Measurements from ENCODE around the gene MTA3. TPM values are rescaled to one million over a fixed set of nuclear protein-coding genes. Genes with fewer than 3 reads are reported as not detected.
"Not testable (repeated sequence)": the region's sequence is repeated elsewhere in the genome, so short reads cannot be mapped to it uniquely, and the experiment has no call there.

MTA3 gene
- total RNA-seq, 1 donor from 2014 or later = 31.7 TPM

- Mint-ChIP-seq H3K4me1 (no peaks in the 10 kb centered on the region), H3K27me3 (no peaks in the 10 kb centered on the region), H3K27ac (no peak overlapping the region), H3K9me3 (no peaks in the 10 kb centered on the region), H3K4me3 (no peak overlapping the region), H3K36me3 (ENCODE audit: low read depth) (no peaks in the 10 kb centered on the region)
- intact Hi-C loops (cut with micrococcal nuclease) = no loop called here
- DNase-seq = no peak
Observed at GRCh38 chr2:42556315-42556890, 12.0 kb upstream of the MTA3 start.

DNA sequence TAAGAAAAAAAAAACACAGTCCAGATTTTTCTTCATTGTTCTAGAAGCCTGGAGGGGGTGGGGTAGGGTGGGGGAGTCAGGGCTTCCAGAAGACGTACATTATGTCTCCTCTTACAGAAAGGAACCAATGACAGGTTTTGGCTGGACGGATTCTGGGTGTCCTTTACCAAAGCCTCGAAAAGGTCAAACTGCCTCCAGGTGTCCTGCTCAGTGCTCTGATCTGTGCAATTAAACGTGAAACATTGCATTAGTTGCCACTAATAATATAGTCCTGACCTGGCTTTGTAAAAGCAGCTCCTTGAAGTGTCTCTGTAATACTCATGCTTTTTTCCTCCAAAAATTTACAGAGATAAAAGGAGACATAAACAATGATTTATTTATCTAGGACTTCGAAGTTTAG lies 11.1 kb upstream of the MTA3 start:
- DNase-seq = no peak
- Mint-ChIP-seq H3K9me3 (no peaks in the 10 kb centered on the region), H3K4me3 (no peak overlapping the region), H3K27ac (no peak overlapping the region), H3K4me1 (no peaks in the 10 kb centered on the region), H3K36me3 (ENCODE audit: low read depth) (no peaks in the 10 kb centered on the region), H3K27me3 (no peaks in the 10 kb centered on the region)
- intact Hi-C loops (cut with micrococcal nuclease) = no loop called here

GRCh38 chr2:42558827-42559226 lies 9.6 kb upstream of the MTA3 start:
- Mint-ChIP-seq H3K4me1 (no peaks in the 10 kb centered on the region), H3K27ac (no peak overlapping the region), H3K36me3 (ENCODE audit: low read depth) (no peaks in the 10 kb centered on the region), H3K27me3 (peaks cover 4% of the 10 kb centered on the region), H3K9me3 (no peaks in the 10 kb centered on the region), H3K4me3 (no peak overlapping the region)
- intact Hi-C loops (cut with micrococcal nuclease) = no loop called here
- no peak for DNase-seq

DNA sequence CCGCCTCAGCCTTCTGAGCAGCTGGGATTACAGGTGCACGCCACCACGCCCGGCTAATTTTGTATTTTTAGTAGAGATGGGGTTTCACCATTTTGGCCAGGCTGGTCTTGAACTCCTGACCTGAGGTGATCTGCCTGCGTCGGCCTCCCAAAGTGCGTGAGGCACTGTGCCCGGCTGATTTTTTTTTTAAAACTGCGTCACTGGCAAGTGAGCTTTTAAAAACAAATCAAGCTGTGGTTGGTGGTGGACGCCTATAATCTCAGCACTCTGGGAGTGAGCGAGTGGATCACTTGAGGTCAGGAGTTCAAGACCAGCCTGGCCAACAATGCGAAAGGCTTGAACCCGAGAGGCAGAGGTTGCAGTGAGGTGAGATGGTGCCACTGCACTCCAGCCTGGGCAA lies 8.3 kb upstream of the MTA3 start:
- H3K4me1 Mint-ChIP-seq; H3K27ac Mint-ChIP-seq; intact Hi-C loops (cut with micrococcal nuclease); H3K36me3 Mint-ChIP-seq (ENCODE audit: low read depth); H3K9me3 Mint-ChIP-seq; DNase-seq; H3K27me3 Mint-ChIP-seq; H3K4me3 Mint-ChIP-seq: not testable (repeated sequence)

- Mint-ChIP-seq H3K27ac (no peak overlapping the region), H3K27me3 (peaks cover 4% of the 10 kb centered on the region), H3K4me3 (no peak overlapping the region)
Observed at GRCh38 chr2:42560899-42561298, 7.5 kb upstream of the MTA3 start.

DNA sequence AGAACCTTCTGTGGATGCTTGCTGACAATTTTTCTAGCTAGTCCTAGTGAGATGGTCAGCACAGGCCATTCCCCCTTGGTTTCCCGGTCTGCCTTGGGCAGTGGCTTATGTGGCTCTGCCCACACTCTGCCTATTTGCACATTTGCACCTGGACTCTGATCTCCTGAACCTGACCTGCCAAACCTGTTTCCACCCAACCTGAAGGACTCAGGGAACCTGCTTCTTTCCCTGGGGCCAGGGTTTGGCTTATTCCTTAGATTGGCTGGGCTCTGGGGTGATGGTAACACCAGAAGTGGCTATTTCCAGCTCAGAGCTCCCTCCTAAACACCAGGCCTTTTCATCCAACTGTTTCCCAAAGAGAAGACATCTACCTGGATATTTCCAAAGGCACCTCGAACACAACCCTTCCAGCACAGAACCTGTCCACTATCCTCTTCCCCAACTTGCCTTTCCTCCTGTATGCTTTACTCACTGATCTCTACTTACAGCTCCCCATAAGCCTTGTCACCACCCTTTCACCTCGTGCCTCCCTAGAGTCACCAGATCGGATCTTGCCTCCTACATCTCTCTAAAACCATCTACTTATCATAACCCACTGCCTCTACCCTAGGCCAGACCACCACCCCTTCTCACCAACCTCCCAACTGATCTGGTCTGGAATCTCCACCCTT lies 5.8 kb upstream of the MTA3 start:
- intact Hi-C loops (cut with micrococcal nuclease) = no loop called here
- Mint-ChIP-seq H3K4me1 (peaks cover 14% of the 10 kb centered on the region), H3K9me3 (no peaks in the 10 kb centered on the region), H3K27me3 (peaks cover 4% of the 10 kb centered on the region), H3K27ac (no peak overlapping the region), H3K4me3 (no peak overlapping the region), H3K36me3 (ENCODE audit: low read depth) (no peaks in the 10 kb centered on the region)
- DNase-seq = no peak

More at GRCh38 chr2:42560899-42561298, 7.5 kb upstream of the MTA3 start:
- no peak for DNase-seq
- Mint-ChIP-seq H3K9me3 (no peaks in the 10 kb centered on the region), H3K36me3 (ENCODE audit: low read depth) (no peaks in the 10 kb centered on the region), H3K4me1 (no peaks in the 10 kb centered on the region)
- intact Hi-C loops (cut with micrococcal nuclease) = no loop called here

- Mint-ChIP-seq H3K27ac (no peak overlapping the region), H3K36me3 (ENCODE audit: low read depth) (no peaks in the 10 kb centered on the region), H3K4me1 (peaks cover 21% of the 10 kb centered on the region), H3K4me3 (no peak overlapping the region), H3K27me3 (peaks cover 4% of the 10 kb centered on the region), H3K9me3 (no peaks in the 10 kb centered on the region)
- peak; percentile 65 for DNase-seq
- intact Hi-C loops (cut with micrococcal nuclease) = loop anchor here (5.0 kb wide), 2 partner anchors 74 to 86 kb away; partner anchors contain the start of gene KCNG3
Observed at GRCh38 chr2:42566025-42566424, 2.4 kb upstream of the MTA3 start.

DNA sequence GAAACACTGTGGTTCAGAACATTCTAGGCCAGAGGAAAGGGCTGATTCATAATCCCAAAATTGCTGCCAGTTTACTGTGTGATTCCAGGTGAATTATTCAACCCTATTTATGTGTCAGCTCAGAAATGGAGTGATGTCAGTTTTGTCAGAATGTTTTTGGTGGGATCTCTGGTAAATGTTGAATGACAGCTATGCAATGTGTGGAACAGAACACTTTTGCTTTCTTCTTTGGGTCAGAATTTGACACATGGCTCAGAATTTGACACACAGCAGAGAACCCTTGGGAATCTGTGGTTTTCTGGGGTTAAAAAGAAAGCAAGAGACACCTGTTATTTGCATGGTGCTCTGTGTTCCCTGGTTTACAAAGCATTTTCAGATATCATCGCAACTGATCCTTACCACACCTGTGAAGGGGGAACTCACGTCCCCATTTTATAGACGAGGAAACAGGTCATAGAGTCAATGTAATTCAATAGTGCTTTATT lies 1.6 kb upstream of the MTA3 start:
- H3K9me3 Mint-ChIP-seq = no peaks in the 10 kb centered on the region
- H3K4me3 Mint-ChIP-seq = no peak overlapping the region
- H3K36me3 Mint-ChIP-seq (ENCODE audit: low read depth) = peaks cover 4% of the 10 kb centered on the region
- H3K27ac Mint-ChIP-seq = no peak overlapping the region
- H3K4me1 Mint-ChIP-seq = peaks cover 21% of the 10 kb centered on the region
- no peak for DNase-seq
- intact Hi-C loops (cut with micrococcal nuclease) = loop anchor here (5.0 kb wide), 2 partner anchors 75 to 85 kb away; partner anchors contain the start of gene KCNG3
- peaks cover 4% of the 10 kb centered on the region for H3K27me3 Mint-ChIP-seq

- peaks cover 4% of the 10 kb centered on the region for H3K27me3 Mint-ChIP-seq
- H3K9me3 Mint-ChIP-seq = no peaks in the 10 kb centered on the region
- intact Hi-C loops (cut with micrococcal nuclease) = loop anchor here (5.0 kb wide), 2 partner anchors 75 to 85 kb away; partner anchors contain the start of gene KCNG3
- peaks cover 21% of the 10 kb centered on the region for H3K4me1 Mint-ChIP-seq
- H3K4me3 Mint-ChIP-seq = peak overlapping the region; percentile 76
- H3K36me3 Mint-ChIP-seq (ENCODE audit: low read depth) = peaks cover 7% of the 10 kb centered on the region
- peak overlapping the region; percentile 71 for H3K27ac Mint-ChIP-seq
- DNase-seq = no peak
Observed at GRCh38 chr2:42567364-42567763, 1.1 kb upstream of the MTA3 start.

- no peaks in the 10 kb centered on the region for H3K9me3 Mint-ChIP-seq
- intact Hi-C loops (cut with micrococcal nuclease) = loop anchor here (1.0 to 5.0 kb wide), 3 partner anchors 76 to 207 kb away; partner anchors contain the start of genes COX7A2L and KCNG3
- peak overlapping the region; percentile 76 for H3K4me3 Mint-ChIP-seq
- H3K36me3 Mint-ChIP-seq (ENCODE audit: low read depth) = peaks cover 9% of the 10 kb centered on the region
- peaks cover 21% of the 10 kb centered on the region for H3K4me1 Mint-ChIP-seq
- peak overlapping the region; percentile 69 for H3K27ac Mint-ChIP-seq
- peaks cover 2% of the 10 kb centered on the region for H3K27me3 Mint-ChIP-seq
- peak; percentile 67 for DNase-seq
Observed at GRCh38 chr2:42567806-42568400, 529 bp upstream of the MTA3 start.

- peaks cover 23% of the 10 kb centered on the region for H3K4me1 Mint-ChIP-seq
- intact Hi-C loops (cut with micrococcal nuclease) = loop anchor here (5.0 kb wide), 2 partner anchors 77 to 83 kb away; partner anchors contain the start of gene KCNG3
- H3K9me3 Mint-ChIP-seq = no peaks in the 10 kb centered on the region
- no peaks in the 10 kb centered on the region for H3K27me3 Mint-ChIP-seq
- H3K4me3 Mint-ChIP-seq = peak overlapping the region; percentile 91
- peak; percentile 73 for DNase-seq
- peak overlapping the region; percentile 94 for H3K27ac Mint-ChIP-seq
- peaks cover 12% of the 10 kb centered on the region for H3K36me3 Mint-ChIP-seq (ENCODE audit: low read depth)
Observed at GRCh38 chr2:42569116-42569711, 782 bp downstream of the MTA3 start.

DNA sequence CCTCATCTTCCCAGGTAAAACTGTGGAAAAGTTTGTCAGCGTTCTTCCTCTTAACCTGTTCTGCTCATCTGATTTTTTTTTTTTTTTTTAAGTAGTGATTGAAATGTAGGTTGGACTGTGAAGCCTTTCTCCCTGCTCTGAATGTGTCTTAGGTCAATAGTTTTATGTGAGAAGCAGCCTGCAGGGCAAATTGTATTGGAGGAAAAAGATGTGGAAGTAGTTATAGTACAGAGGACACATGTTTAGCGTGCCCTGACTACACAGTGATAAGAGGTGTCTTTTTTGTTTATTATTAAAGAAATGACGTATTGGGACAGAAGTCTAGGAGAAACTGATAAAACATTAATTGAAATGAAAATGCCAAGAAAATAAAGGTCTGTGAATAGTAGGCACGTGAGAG lies 1.5 kb downstream of the MTA3 start:
- intact Hi-C loops (cut with micrococcal nuclease) = loop anchor here (5.0 kb wide), 2 partner anchors 78 to 82 kb away; partner anchors contain the start of gene KCNG3
- no peaks in the 10 kb centered on the region for H3K27me3 Mint-ChIP-seq
- DNase-seq = no peak
- H3K9me3 Mint-ChIP-seq = no peaks in the 10 kb centered on the region
- H3K27ac Mint-ChIP-seq = peak overlapping the region; percentile 25
- peaks cover 23% of the 10 kb centered on the region for H3K4me1 Mint-ChIP-seq
- peak overlapping the region; percentile 91 for H3K4me3 Mint-ChIP-seq
- H3K36me3 Mint-ChIP-seq (ENCODE audit: low read depth) = peaks cover 16% of the 10 kb centered on the region

GRCh38 chr2:42572297-42573081 lies 4.1 kb downstream of the MTA3 start:
- no peak for DNase-seq
- Mint-ChIP-seq H3K9me3 (no peaks in the 10 kb centered on the region), H3K27me3 (no peaks in the 10 kb centered on the region), H3K36me3 (ENCODE audit: low read depth) (peaks cover 29% of the 10 kb centered on the region), H3K4me3 (no peak overlapping the region), H3K27ac (no peak overlapping the region), H3K4me1 (peaks cover 24% of the 10 kb centered on the region)
- intact Hi-C loops (cut with micrococcal nuclease) = no loop called here

All from activated CD4-positive, alpha-beta T cell treated with anti-CD3 and anti-CD28 coated beads, Interleukin-2, amount 10 ng/mL, durations not matched to agents 24 days and 14 days (primary cell).